DMS 273 treated with DMSO at 0.1 percent for 48 hours (cell line): Measurements from ENCODE around the gene CPT1A.
"Not testable (repeated sequence)": the region's sequence is repeated elsewhere in the genome, so short reads cannot be mapped to it uniquely, and the experiment has no call there.

Source experiments
- DNase-seq: peaks from one replicate; lab custom pipeline; 2025; lab: John Stamatoyannopoulos, UW

CPT1A gene

GRCh38 chr11:68841718-68842426 is at the start of gene CPT1A:
TSS of gene CPT1A (minus strand) at chr11:68841916. CDS start at chr11:68815474, 26,442 bp downstream.
- DNase-seq: no peak

GRCh38 chr11:68890490-68891231 is 48.9 kb upstream of the CPT1A start:
- DNase-seq: no peak

- DNase-seq: no peak
Observed at GRCh38 chr11:68889948-68890446, 48.3 kb upstream of the CPT1A start.

DNA sequence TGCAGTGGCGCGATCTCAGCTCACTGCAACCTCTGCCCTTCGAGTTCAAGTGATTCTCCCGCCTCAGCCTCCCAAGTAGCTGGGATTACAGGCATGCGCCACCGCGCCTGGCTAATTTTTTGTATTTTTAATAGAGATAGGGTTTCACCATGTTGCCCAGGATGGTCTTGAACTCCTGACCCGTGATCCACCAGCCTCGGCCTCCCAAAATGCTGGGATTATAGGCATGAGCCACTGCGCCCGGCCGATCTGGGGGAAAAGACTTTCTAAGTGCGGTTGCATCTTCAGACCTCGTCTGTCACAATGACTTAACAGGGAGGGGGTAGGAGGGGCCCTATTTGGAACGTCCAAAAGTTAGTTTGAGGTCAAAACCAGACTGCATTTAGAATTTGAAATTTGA is 43.1 kb upstream of the CPT1A start:
- DNase-seq: not testable (repeated sequence)

DNA sequence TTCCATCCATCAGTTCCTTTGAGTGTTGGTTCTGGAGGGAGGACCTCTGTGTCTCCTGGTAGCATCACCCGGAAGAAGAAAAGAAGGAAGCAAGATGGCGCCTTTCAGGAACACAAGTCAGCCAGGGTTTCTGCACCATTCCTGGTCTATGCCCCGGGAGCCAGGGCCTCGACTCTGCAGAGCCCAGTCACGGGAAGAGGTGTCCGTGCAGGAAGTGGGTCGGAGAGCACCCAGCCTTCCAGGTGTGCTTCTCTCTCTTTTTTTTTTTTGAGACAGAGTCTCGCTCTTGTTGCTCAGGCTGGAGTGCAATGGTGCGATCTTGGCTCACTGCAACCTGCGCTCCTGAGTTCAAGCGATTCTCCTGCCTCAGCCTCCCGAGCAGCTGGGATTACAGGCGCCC is 40.7 kb upstream of the CPT1A start:
- DNase-seq: no peak

GRCh38 chr11:68881320-68881719 is 39.6 kb upstream of the CPT1A start:
- DNase-seq: no peak

DNA sequence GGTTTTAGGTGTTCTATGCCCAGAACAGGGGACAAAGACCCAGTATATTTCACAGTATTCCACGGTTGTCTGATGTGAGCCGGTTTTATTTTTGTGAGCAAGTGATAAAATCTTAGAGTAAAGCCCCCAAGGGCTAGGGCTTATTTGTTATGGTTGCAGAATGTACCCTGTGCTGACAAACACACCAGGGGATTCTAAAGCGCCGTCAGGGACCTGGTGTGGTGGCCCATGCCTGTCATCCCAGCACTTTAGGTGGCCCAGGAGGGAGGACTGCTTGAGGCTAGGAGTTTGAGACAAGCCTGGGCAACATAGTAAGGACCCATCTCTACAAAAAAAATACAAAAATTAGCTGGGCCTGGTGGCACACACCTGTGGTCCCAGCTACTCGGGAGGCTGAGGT is 39.1 kb upstream of the CPT1A start:
- no peak for DNase-seq

DNA sequence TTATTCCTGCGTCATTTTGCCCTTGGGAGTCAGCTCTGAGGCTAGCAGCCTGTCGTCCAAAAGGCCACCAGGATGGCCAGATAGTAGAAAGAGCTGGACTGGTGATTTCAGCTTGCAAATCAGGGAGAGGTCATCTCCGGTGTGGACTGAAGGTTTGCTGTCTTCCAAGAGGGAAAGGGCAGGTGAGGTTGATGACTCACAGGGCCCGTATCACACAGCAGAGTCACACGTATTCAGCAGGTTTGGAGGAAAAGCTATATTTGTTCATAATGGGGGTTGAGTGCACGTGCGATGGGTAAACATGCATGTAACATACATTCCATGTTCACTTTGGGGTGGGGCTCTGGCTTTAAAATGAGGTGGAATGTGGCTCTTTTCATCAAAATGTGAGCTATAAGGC is 36.3 kb upstream of the CPT1A start:
- DNase-seq: no peak

GRCh38 chr11:68872216-68873003 is 30.7 kb upstream of the CPT1A start:
- DNase-seq: no peak

DNA sequence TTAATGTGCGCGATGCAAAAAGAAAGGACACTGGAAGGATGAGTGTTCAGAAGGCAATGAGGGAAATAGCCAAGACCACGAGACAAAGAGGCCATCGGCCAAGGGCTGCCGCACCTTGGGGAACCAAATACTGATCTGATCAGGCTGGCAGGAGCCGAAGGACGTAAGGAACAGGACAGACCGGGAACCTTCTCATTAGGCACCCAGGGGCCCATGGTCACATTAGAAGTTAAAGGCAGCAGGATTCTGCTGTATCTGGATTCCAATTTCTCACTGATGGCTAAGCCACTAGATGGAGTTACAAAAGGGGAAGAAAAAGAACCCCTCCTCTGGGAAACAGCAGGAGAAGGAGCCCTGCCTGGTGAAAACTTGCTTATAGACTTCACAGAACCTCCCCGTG is 28.8 kb upstream of the CPT1A start:
- no peak for DNase-seq

DNA sequence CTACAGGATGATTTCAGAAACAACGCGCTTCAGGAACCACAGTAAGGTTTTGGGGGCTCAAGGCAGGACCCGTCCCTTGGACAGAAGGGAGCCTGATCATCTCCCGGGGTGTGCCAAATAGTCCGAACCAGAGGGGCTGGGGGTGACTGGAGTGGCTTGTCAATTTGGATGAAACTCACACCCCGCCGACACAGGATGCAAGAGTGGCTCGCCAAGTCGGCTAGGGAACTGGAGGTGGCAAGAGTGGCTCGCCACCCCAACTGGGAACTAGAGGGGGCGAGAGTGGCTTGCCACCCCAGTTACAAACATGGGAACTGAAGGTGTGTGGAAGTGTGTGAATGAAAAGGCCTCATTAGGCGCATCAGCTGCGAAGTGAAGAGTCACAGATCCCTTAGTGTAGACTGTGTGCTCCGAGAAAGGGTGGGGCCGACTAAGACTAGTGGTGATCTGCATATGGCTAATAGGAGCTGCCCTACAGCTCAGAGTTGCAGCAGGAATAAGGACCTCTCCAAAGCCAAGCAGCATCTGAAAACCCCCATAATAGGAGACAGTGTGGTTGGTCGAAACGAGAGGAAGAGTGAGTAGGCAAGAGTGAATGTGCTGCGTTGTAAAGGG is 26.6 kb upstream of the CPT1A start:
- no peak for DNase-seq

- DNase-seq: no peak
Observed at GRCh38 chr11:68867066-68867465, 25.4 kb upstream of the CPT1A start.

DNA sequence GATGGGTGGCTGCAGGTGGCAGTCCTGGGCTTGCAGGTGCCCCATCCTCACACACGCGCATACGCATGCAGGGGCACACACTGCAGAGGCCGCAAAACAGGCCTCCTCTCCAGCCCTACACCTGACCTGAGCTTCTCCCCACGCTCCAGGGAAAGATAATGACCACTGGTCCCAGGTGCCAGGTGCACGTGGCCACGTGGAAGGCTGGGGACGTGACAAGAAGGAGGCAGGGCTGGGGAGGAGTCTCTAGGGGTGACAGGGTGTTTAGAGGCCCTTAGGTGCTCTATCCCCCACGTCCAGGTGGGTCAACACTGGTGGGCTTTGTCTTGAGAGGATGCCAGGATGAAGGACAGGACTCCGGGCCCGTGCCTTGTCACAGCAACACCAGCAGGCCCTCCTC is 23.5 kb upstream of the CPT1A start:
- DNase-seq: no peak

DNA sequence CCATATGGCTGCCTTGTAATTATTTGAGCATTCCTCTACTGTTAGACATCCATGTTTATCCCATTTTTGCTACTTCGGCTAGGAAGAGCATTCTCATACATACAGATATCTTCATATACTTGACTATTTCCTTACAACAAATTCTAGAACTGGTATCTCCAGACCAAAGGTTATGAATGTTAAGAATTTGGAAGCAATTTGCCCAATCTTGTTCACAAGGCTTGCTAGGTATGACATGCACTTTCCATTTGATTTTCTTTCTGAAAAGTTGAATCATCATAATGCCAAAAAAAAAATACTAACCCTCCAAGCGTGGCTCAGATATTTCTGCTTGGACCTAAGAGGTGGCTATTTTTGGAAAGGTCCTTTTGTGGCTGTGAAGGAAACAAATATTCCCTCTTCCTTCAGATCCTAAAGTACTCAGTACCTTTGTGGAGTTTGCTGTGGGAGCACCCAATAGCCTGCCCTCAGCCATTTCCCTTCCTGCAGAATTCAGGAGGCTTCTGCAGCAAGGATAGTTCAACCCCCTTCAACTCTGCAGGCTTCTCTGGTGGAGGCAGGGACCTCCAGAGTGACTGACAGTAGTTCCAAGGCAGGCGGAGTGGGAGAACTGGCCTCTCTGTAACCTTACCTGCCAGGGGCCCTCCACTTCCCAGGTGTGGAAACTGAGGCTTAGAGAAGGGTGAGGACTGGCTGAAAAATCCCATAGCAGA is 22.0 kb upstream of the CPT1A start:
- DNase-seq: no peak

DNA sequence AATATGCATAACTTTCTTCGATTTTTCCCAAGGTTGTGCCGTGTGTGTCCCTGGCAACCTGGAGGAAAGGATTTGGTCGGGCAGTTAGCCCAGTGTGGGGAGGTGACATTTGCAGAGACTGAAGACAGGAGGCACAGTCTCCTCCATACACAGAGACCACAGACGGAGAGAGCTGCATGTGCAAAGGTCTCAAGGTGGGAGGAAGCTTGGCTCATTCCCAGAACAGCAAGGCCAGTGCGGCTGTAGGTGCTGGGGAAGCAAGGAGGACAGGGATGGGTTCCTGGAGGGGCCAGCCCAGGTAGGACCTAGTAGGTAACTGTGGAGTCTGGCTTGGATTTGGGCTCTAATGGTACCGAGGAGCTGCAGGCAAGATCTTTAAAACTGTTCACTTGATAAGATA is 20.7 kb upstream of the CPT1A start:
- no peak for DNase-seq

GRCh38 chr11:68859123-68859522 is 17.4 kb upstream of the CPT1A start:
- no peak for DNase-seq

DNA sequence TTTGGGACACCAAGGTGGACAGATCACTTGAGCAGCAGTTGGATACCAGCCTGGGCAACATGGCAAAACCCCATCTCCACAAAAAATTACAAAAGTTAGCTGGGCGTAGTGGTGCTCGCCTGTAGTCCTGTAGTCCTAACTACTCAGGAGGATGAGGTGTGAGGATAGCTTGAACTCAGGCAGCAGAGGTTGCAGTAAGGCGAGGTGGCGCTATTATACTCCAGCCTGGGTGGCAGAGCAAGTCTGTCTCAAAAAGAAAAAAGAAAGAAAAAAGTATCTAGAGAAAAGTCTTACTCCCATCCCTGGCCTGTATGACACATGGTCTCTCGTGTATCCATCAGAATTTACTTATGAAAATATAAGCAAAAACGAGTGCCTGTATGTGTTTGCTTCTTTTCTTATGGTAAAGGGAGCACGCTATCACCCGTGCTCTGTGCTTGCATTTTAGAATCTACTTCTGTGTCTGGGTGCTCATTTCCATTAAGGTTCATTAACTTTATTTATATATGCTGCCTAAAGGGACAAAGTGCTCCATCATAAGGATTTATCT is 15.4 kb upstream of the CPT1A start:
- no peak for DNase-seq

DNA sequence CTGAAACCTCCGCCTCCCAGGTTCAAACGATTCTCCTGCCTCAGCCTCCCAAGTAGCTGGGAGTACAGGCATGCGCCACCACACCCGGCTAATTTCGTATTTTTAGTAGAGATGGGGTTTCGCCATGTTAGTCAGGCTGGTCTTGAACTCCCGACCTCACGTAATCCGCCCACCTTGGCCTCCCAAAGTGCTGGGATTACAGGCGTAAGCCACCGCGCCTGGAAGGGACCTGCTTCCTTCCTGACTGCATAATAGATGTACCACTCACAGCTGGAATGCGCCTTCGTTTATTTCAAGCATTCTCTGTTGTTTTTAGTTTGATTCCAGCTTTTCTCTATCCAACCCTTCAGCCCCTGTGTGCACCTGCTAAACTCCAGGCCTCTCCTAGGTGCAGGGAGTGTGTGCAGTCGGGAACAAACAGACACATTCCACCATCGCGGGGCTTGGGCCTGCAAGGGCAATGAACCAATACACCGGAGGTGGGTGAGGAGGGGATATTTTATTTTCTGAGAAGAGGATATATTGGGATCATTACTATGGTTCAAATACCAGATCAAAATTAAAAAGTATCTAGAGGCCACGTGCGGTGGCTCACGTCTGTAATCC is 14.8 kb upstream of the CPT1A start:
- not testable (repeated sequence) for DNase-seq

DNA sequence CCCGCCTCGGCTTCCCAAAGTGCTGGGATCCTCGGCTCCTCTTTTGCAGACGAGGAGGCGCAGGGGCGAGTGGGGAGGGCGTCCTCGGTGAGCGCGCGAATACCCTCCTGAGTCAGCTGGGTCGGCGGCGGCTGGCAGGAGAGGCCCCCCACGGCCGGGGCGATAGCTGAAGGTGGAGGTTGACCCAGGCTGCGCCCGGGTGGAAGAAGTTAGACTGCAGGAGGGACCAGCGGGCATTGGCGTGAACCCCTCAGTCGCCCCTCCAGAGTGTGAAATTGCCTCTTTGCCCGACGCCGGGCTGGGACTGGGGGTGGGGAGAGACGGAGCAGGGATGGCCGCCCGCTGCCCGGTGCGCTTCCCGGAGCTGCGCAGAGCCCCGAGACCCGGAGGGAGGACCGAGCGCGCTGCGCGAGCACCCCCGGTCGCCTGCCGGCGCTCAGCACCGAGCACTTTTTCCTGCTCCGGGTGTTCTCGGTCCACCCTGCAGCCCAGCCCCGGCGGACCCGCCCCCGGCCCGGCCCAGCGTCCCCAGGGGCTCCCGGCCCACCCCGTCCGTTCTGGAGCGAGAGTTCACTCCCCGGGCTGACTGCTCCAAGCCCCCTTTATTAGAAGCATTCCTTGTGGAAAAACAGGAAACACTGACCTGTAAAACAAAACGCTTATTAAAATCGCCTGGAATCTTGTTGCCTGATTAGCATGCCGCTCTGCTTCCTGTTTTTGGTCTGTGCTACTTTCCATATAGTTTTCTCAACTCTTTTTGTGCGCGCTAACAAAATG is 13.7 kb upstream of the CPT1A start:
- DNase-seq: no peak
